CD4-positive, CD25-positive, alpha-beta regulatory T cell (primary cell): ENCODE data around the gene AURKAIP1. TPM values are rescaled to one million over a fixed set of nuclear protein-coding genes. Genes with fewer than 3 reads are reported as not detected.
"Not testable (repeated sequence)": the region's sequence is repeated elsewhere in the genome, so short reads cannot be mapped to it uniquely, and the experiment has no call there.

ENCODE experiments used
- ATAC-seq, 2 donors: fragments of 150-1000 bp; cut with Tn5 transposase; one replicate each; pipeline ENCODE4 v1.10.0; 2021; ENCODE audit warnings: low read depth in 2 of 2, moderate number of reproducible peaks in 2 of 2, moderate library complexity in 1 of 2
- DNase-seq, 3 donors: peaks; one replicate each; pipeline versions ENCODE4 v3.0.0 to v3.0.0-alpha.2; 2012 to 2022; ENCODE audit warnings: mixed read lengths in 1 of 3
- H3K27ac ChIP-seq: one replicate; pipeline ENCODE4 v1.7.0; 2013; ENCODE audit warnings: mild to moderate bottlenecking, low read length; ENCODE audit not compliant: insufficient read depth, poor library complexity, severe bottlenecking
- H3K27me3 ChIP-seq: one replicate; pipeline ENCODE4 v1.7.0; 2013; ENCODE audit warnings: low read length; ENCODE audit not compliant: control insufficient read depth, insufficient read depth
- H3K36me3 ChIP-seq: one replicate; pipeline ENCODE4 v1.7.0; 2013; ENCODE audit warnings: mild to moderate bottlenecking, low read length, moderate library complexity; ENCODE audit not compliant: control insufficient read depth, insufficient read depth
- H3K4me1 ChIP-seq: 2 replicates; pipeline ENCODE4 v1.7.0; 2013; ENCODE audit warnings: mild to moderate bottlenecking, low read length; ENCODE audit not compliant: insufficient read depth, control insufficient read depth, poor library complexity, severe bottlenecking
- H3K4me3 ChIP-seq: one replicate; pipeline ENCODE4 v1.7.0; 2013; ENCODE audit warnings: low read depth, mild to moderate bottlenecking, low read length, moderate library complexity
- H3K9me3 ChIP-seq, 2 experiments: 1 replicate in 1 of 2; 2 replicates in 1 of 2; pipeline ENCODE4 v1.7.0; 2013; ENCODE audit warnings: low read length in 2 of 2, mild to moderate bottlenecking in 1 of 2, moderate library complexity in 1 of 2; ENCODE audit not compliant: control insufficient read depth in 2 of 2
- H3K27ac Mint-ChIP-seq, 3 donors: one replicate each; pipeline ENCODE4 v1.8.0; 2020 to 2022; ENCODE audit warnings: mild to moderate bottlenecking in 3 of 3, mixed read lengths in 3 of 3, moderate library complexity in 2 of 3
- H3K27me3 Mint-ChIP-seq: one replicate; pipeline ENCODE4 v1.8.0; 2022; ENCODE audit warnings: mild to moderate bottlenecking, mixed read lengths
- H3K36me3 Mint-ChIP-seq: one replicate; pipeline ENCODE4 v1.8.0; 2020; ENCODE audit warnings: mixed read lengths
- H3K4me1 Mint-ChIP-seq, 4 donors: one replicate each; pipeline ENCODE4 v1.8.0; 2020 to 2022; ENCODE audit warnings: mixed read lengths in 4 of 4, mild to moderate bottlenecking in 1 of 4
- H3K4me3 Mint-ChIP-seq, 4 donors: one replicate each; pipeline ENCODE4 v1.8.0; 2020 to 2022; ENCODE audit warnings: mild to moderate bottlenecking in 4 of 4, mixed read lengths in 4 of 4, moderate library complexity in 3 of 4
- H3K9me3 Mint-ChIP-seq, 7 donors: one replicate each; pipeline ENCODE4 v1.8.0; 2020 to 2022; ENCODE audit warnings: mixed read lengths in 7 of 7, mild to moderate bottlenecking in 3 of 7, moderate library complexity in 2 of 7
- polyA plus RNA-seq, 4 donors: library from polyadenylated mRNA; unstranded; fragments of 300-500 nt; fragmentation: Illumina TruSeq; gene quantifications; one replicate each; pipeline ENCODE4 v1.2.3, GENCODE V29; 2021
- total RNA-seq: library from RNA; stranded (reverse); gene quantifications from one replicate; pipeline ENCODE4 v1.2.3, GENCODE V29; 2022

Gene AURKAIP1
- total and polyA plus RNA-seq, 5 donors from 2014 or later = 76.0 to 190 (median 153) TPM

- no peak overlapping the region for H3K27ac ChIP-seq
- Mint-ChIP-seq H3K4me1 (peaks cover 0 to 30% (median 7%) of the 10 kb centered on the region in 4 donors), H3K36me3 (no peaks in the 10 kb centered on the region), H3K27me3 (no peaks in the 10 kb centered on the region), H3K9me3 (no peaks in the 10 kb centered on the region), H3K4me3 (peak overlapping the region in 3 of 4 donors; percentile 52 to 72 (median 63)), H3K27ac (peak overlapping the region in 1 of 3 donors; percentile 46)
- no peaks in the 10 kb centered on the region for H3K9me3 ChIP-seq
- H3K36me3 ChIP-seq = no peaks in the 10 kb centered on the region
- H3K27me3 ChIP-seq = no peaks in the 10 kb centered on the region
- peaks cover 8% of the 10 kb centered on the region for H3K4me1 ChIP-seq
- ATAC-seq (no peak), DNase-seq (no peak)
- no peak overlapping the region for H3K4me3 ChIP-seq
Measured at GRCh38 chr1:1411626-1412025, 36.6 kb upstream of the AURKAIP1 start.

GRCh38 chr1:1410238-1410637, 35.2 kb upstream of the AURKAIP1 start:
- H3K9me3 Mint-ChIP-seq, H3K27ac ChIP-seq, H3K36me3 Mint-ChIP-seq, ATAC-seq, H3K9me3 ChIP-seq, H3K4me3 ChIP-seq, H3K27me3 Mint-ChIP-seq, H3K27me3 ChIP-seq, H3K27ac Mint-ChIP-seq, DNase-seq, H3K36me3 ChIP-seq: not testable (repeated sequence)
- peak overlapping the region in 1 of 4 donors; percentile 74 for H3K4me3 Mint-ChIP-seq
- peaks cover 0 to 42% (median 9%) of the 10 kb centered on the region in 4 donors for H3K4me1 Mint-ChIP-seq
- peaks cover 20% of the 10 kb centered on the region for H3K4me1 ChIP-seq

- H3K27ac ChIP-seq = peak overlapping the region; percentile 89
- peaks cover 12% of the 10 kb centered on the region for H3K36me3 Mint-ChIP-seq
- peaks cover 20% of the 10 kb centered on the region for H3K4me1 ChIP-seq
- H3K27me3 ChIP-seq = no peaks in the 10 kb centered on the region
- no peaks in the 10 kb centered on the region for H3K27me3 Mint-ChIP-seq
- H3K9me3 Mint-ChIP-seq = no peaks in the 10 kb centered on the region
- peak; percentile 3 to 4 for ATAC-seq
- peak overlapping the region; percentile 48 to 97 (median 86) for H3K27ac Mint-ChIP-seq
- peak overlapping the region; percentile 83 to 96 (median 91) for H3K4me3 Mint-ChIP-seq
- DNase-seq = peak in 1 of 3 donors; percentile 38
- peak overlapping the region; percentile 48 for H3K4me3 ChIP-seq
- H3K9me3 ChIP-seq = no peaks in the 10 kb centered on the region
- H3K4me1 Mint-ChIP-seq = peaks cover 0 to 53% (median 14%) of the 10 kb centered on the region in 4 donors
- H3K36me3 ChIP-seq = peaks cover 18% of the 10 kb centered on the region
Measured at GRCh38 chr1:1407636-1408318, 32.8 kb upstream of the AURKAIP1 start.

- Histone ChIP-seq H3K36me3 (peaks cover 23% of the 10 kb centered on the region), H3K27ac (peak within 1 kb of the TSS; percentile 89), H3K9me3 (no peaks in the 10 kb centered on the region), H3K4me1 (peaks cover 20% of the 10 kb centered on the region), H3K4me3 (peak within 1 kb of the TSS; percentile 64), H3K27me3 (no peaks in the 10 kb centered on the region)
- H3K27me3 Mint-ChIP-seq = no peaks in the 10 kb centered on the region
- peak; percentile 95 to 97 (median 96) for DNase-seq
- H3K27ac Mint-ChIP-seq = peak within 1 kb of the TSS; percentile 86 to 97 (median 93)
- peak within 1 kb of the TSS; percentile 92 to 96 (median 95) for H3K4me3 Mint-ChIP-seq
- peaks cover 0 to 57% (median 14%) of the 10 kb centered on the region in 4 donors for H3K4me1 Mint-ChIP-seq
- peaks cover 15% of the 10 kb centered on the region for H3K36me3 Mint-ChIP-seq
- H3K9me3 Mint-ChIP-seq = no peaks in the 10 kb centered on the region
- peak; percentile 95 to 97 for ATAC-seq
Measured at GRCh38 chr1:1406821-1407635, 32.0 kb upstream of the AURKAIP1 start, which contains the start of gene MRPL20. Gene MRPL20 (minus strand): TSS chr1:1407293. CDS start chr1:1407217, 76 bp downstream.

- peaks cover 0 to 62% (median 16%) of the 10 kb centered on the region in 4 donors for H3K4me1 Mint-ChIP-seq
- peaks cover 20% of the 10 kb centered on the region for H3K36me3 Mint-ChIP-seq
- H3K27me3 Mint-ChIP-seq = no peaks in the 10 kb centered on the region
- H3K27ac Mint-ChIP-seq = peak overlapping the region; percentile 82 to 97 (median 93)
- no peaks in the 10 kb centered on the region for H3K9me3 Mint-ChIP-seq
- peak overlapping the region; percentile 90 to 96 (median 93) for H3K4me3 Mint-ChIP-seq
- no peaks in the 10 kb centered on the region for H3K9me3 ChIP-seq
- ATAC-seq (no peak), DNase-seq (no peak)
- peaks cover 20% of the 10 kb centered on the region for H3K4me1 ChIP-seq
- H3K27ac ChIP-seq = peak overlapping the region; percentile 89
- H3K27me3 ChIP-seq = no peaks in the 10 kb centered on the region
- peaks cover 29% of the 10 kb centered on the region for H3K36me3 ChIP-seq
- H3K4me3 ChIP-seq = peak overlapping the region; percentile 64
Measured at GRCh38 chr1:1406101-1406820, 31.3 kb upstream of the AURKAIP1 start.

GRCh38 chr1:1403653-1404052, 28.6 kb upstream of the AURKAIP1 start:
- H3K36me3 ChIP-seq = peaks cover 34% of the 10 kb centered on the region
- H3K36me3 Mint-ChIP-seq = peaks cover 20% of the 10 kb centered on the region
- H3K4me3 Mint-ChIP-seq = peak overlapping the region; percentile 46 to 94 (median 91)
- DNase-seq = no peak
- peak overlapping the region in 2 of 3 donors; percentile 87 to 90 for H3K27ac Mint-ChIP-seq
- no peak overlapping the region for H3K27ac ChIP-seq
- H3K9me3 ChIP-seq = no peaks in the 10 kb centered on the region
- no peak overlapping the region for H3K4me3 ChIP-seq
- H3K27me3 Mint-ChIP-seq = no peaks in the 10 kb centered on the region
- ATAC-seq = no peak
- H3K27me3 ChIP-seq = no peaks in the 10 kb centered on the region
- peaks cover 34% of the 10 kb centered on the region for H3K4me1 ChIP-seq
- H3K4me1 Mint-ChIP-seq = peaks cover 0 to 66% (median 20%) of the 10 kb centered on the region in 4 donors
- no peaks in the 10 kb centered on the region for H3K9me3 Mint-ChIP-seq

GRCh38 chr1:1402901-1403392, 27.9 kb upstream of the AURKAIP1 start:
- H3K27me3 Mint-ChIP-seq, H3K4me3 ChIP-seq, H3K27ac ChIP-seq, ATAC-seq, H3K9me3 ChIP-seq, H3K27me3 ChIP-seq, H3K9me3 Mint-ChIP-seq, DNase-seq: not testable (repeated sequence)
- Histone ChIP-seq H3K4me1 (peaks cover 35% of the 10 kb centered on the region), H3K36me3 (peaks cover 35% of the 10 kb centered on the region)
- peak overlapping the region in 1 of 3 donors; percentile 87 for H3K27ac Mint-ChIP-seq
- H3K4me3 Mint-ChIP-seq = peak overlapping the region; percentile 29 to 100 (median 39)
- H3K4me1 Mint-ChIP-seq = peaks cover 0 to 66% (median 22%) of the 10 kb centered on the region in 4 donors
- H3K36me3 Mint-ChIP-seq = peaks cover 20% of the 10 kb centered on the region
